ENCODE measurements around the gene C17orf107. TPM values are rescaled to one million over a fixed set of nuclear protein-coding genes. Genes with fewer than 3 reads are reported as not detected.

The C17orf107 gene
- total RNA-seq, 1 experiment from 2014 or later = 1.7 TPM

GRCh38 chr17:4908301-4908700 lies 9.0 kb downstream of the C17orf107 start:
- H3K36me3 ChIP-seq (ENCODE audit: control insufficient read depth in 1 of 2, insufficient read depth in 2 of 2, low read length in 2 of 2) = no peaks in the 10 kb centered on the region
- no peak overlapping the region for H3K4me3 ChIP-seq (replicated peaks in 1 of 2; ENCODE audit: low read depth in 1 of 2, low read length in 2 of 2)
- no peaks in the 10 kb centered on the region for H3K9me3 ChIP-seq (ENCODE audit: control insufficient read depth in 1 of 2, insufficient read depth in 1 of 2, low read depth in 1 of 2, low read length in 2 of 2)
- no TSS peak for BruUV-seq (replicated peaks)
- peaks cover 7 to 22% of the 10 kb centered on the region in 2 experiments for H3K4me1 ChIP-seq (ENCODE audit: control insufficient read depth in 1 of 2, insufficient read depth in 2 of 2, low read length in 2 of 2)
- TF ChIP-seq EZH2phosphoT487 (IDR thresholded peaks at IDR 0.05; ENCODE audit: borderline replicate concordance) (no peak), POLR2AphosphoS5 (IDR thresholded peaks at IDR 0.05; ENCODE audit: low read depth, low read length) (no peak), SIN3A (IDR thresholded peaks at IDR 0.05; ENCODE audit: low read depth) (no peak), MAX (IDR thresholded peaks at IDR 0.05) (no peak), ELF1 (IDR thresholded peaks at IDR 0.05; ENCODE audit: borderline replicate concordance, low read depth) (no peak), ZFX (IDR thresholded peaks at IDR 0.05) (no peak), CTCF (IDR thresholded peaks at IDR 0.05 in 2 of 3, conservative IDR thresholded peaks at IDR 0.05 in 1 of 3; ENCODE audit: borderline replicate concordance in 1 of 3, insufficient read depth in 1 of 3, low read depth in 2 of 3, low read length in 2 of 3) (no peak), POLR2A (IDR thresholded peaks at IDR 0.05; ENCODE audit: borderline replicate concordance, extremely low read depth, insufficient read depth, insufficient read length) (no peak), SP1 (IDR thresholded peaks at IDR 0.05; ENCODE audit: low read depth) (no peak)
- no peaks in the 10 kb centered on the region for H3K9me2 ChIP-seq (ENCODE audit: insufficient read depth)
- H3K79me2 ChIP-seq (ENCODE audit: insufficient read depth, low read length) = no peaks in the 10 kb centered on the region
- POLR2A ChIA-PET = interaction anchor here (1.1 kb wide), 1 partner anchor 38 kb away, joined by 4 read pairs; no protein-coding TSS in a partner anchor
- RAD21 ChIA-PET (ENCODE audit: low non-redundant PET in 1 of 2, low total read pairs in 2 of 2, uncharacterized antibody in 2 of 2, unreplicated experiment in 2 of 2) = interaction anchor here (1.8 kb wide), 2 partner anchors 59 to 154 kb away, joined by 8 to 9 read pairs; partner anchors contain the start of gene SPAG7 (in 1 of the 2)
- no peak overlapping the region for H2AFZ ChIP-seq (ENCODE audit: low read depth, low read length, poor library complexity, severe bottlenecking)
- no peak overlapping the region for H3K4me2 ChIP-seq (ENCODE audit: low read length)
- ATAC-seq (no peak), DNase-seq (ENCODE audit: low read depth, low spot score) (no peak)
- H3K27ac ChIP-seq (ENCODE audit: low read depth, low read length) = no peak overlapping the region
- H4K20me1 ChIP-seq (ENCODE audit: insufficient read depth) = no peaks in the 10 kb centered on the region
- intact Hi-C loops (cut with micrococcal nuclease) = loop anchor here (2.0 kb wide), 1 partner anchor 78 kb away; the partner anchor contains the start of gene CAMTA2
- H3K27me3 ChIP-seq (ENCODE audit: insufficient read depth, low read length) = no peaks in the 10 kb centered on the region
- no peak overlapping the region for H3K9ac ChIP-seq (ENCODE audit: low read length)
- CTCF ChIA-PET = interaction anchor here (0.6 to 3.0 kb wide), 7 partner anchors 9 to 176 kb away, joined by 3 to 15 read pairs (median 5); partner anchors contain the start of genes MED11, RNF167, SLC25A11 and SPAG7
